Uterus (tissue), 2 donors: ENCODE measurements around the gene OXSM.

ENCODE experiments used
- POLR2A ChIP-seq, 2 donors: fragments of 450-650 bp; IDR thresholded peaks; one replicate each; pipeline ENCODE4 v1.6.1; 2016; ENCODE audit warnings: antibody characterized with exemption in 2 of 2, mild to moderate bottlenecking in 1 of 2, moderate library complexity in 1 of 2
- TF ChIP-seq, protein P1 (sequence below), 4 experiments: fragments of 200-600 bp in 2 of 4; fragments of 450-650 bp in 2 of 4; sonication (generic) in 2 of 4; IDR thresholded peaks; one replicate each; pipeline ENCODE4 v1.5.1; 2016 to 2019; ENCODE audit warnings: antibody characterized with exemption in 4 of 4, mild to moderate bottlenecking in 2 of 4, moderate library complexity in 1 of 4

DNA sequence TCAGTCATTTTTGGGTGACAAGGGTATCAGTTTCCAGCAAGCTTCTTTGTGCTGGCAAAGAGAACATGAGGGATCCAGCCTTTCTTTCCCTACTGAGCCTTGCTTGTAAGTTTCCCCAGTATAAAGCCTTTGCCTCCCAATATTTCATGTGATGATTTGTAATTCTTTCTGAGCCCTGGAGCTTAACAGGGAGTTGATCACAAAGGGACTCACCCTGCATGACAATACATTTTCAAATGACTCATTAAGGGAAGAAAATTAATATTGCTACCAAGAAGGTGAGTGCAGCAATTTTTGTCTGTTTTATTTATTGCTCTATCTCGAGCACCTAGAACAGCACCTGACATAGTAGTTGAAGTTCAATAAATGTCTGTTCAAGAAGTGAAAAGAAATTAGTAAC is 27.7 kb downstream of the OXSM start:
- TF ChIP-seq POLR2A (IDR thresholded peaks at IDR 0.05) = no peak
- TF ChIP-seq, protein P1, sequence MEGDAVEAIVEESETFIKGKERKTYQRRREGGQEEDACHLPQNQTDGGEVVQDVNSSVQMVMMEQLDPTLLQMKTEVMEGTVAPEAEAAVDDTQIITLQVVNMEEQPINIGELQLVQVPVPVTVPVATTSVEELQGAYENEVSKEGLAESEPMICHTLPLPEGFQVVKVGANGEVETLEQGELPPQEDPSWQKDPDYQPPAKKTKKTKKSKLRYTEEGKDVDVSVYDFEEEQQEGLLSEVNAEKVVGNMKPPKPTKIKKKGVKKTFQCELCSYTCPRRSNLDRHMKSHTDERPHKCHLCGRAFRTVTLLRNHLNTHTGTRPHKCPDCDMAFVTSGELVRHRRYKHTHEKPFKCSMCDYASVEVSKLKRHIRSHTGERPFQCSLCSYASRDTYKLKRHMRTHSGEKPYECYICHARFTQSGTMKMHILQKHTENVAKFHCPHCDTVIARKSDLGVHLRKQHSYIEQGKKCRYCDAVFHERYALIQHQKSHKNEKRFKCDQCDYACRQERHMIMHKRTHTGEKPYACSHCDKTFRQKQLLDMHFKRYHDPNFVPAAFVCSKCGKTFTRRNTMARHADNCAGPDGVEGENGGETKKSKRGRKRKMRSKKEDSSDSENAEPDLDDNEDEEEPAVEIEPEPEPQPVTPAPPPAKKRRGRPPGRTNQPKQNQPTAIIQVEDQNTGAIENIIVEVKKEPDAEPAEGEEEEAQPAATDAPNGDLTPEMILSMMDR (IDR thresholded peaks at IDR 0.05) = no peak
